IMR-90 (cell line): ENCODE measurements around the gene C22orf39. TPM values are rescaled to one million over a fixed set of nuclear protein-coding genes. Genes with fewer than 3 reads are reported as not detected.

Experiments used
- ATAC-seq: fragments of 200-7000 bp; cut with Tn5 transposase; 2 replicates; pipeline ENCODE4 v1.9.1; 2020; ENCODE audit warnings: low read depth, mild to moderate bottlenecking, moderate library complexity
- BruUV-seq: library from RNA; stranded (reverse); fragments of 400-500 nt; replicated peaks from 2 replicates; lab custom pipeline; 2021; lab: Mats Ljungman, UMichigan
- CTCF ChIA-PET: fragments of 300-600 bp; formaldehyde crosslinking; extraction: SDS; loops from one replicate; lab custom pipeline; 2021; ENCODE audit warnings: antibody characterized with exemption; lab: Yijun Ruan, JAX
- POLR2A ChIA-PET: fragments of 300-600 bp; sonication (Branson Sonifier 250); formaldehyde crosslinking; loops from one replicate; lab custom pipeline; 2022; ENCODE audit warnings: antibody characterized with exemption; ENCODE audit not compliant: unreplicated experiment; lab: Charles Lee
- DNase-seq: peaks from one replicate; pipeline ENCODE4 v3.0.0; 2013
- H2AFZ ChIP-seq: replicated peaks from 2 replicates; pipeline ENCODE3; 2013; ENCODE audit warnings: low read length, mild to moderate bottlenecking; ENCODE audit not compliant: poor library complexity
- H2AK5ac ChIP-seq: 2 replicates; pipeline ENCODE4 v1.6.1; 2013; ENCODE audit warnings: low read depth, low read length, inconsistent platforms
- H2AK9ac ChIP-seq: replicated peaks from 2 replicates; pipeline ENCODE3; 2013; ENCODE audit warnings: mild to moderate bottlenecking, low read depth, low read length, moderate library complexity; ENCODE audit not compliant: poor library complexity
- H2BK120ac ChIP-seq: 2 replicates; pipeline ENCODE4 v1.6.1; 2013; ENCODE audit warnings: low read depth, low read length, inconsistent platforms
- H2BK15ac ChIP-seq: 3 replicates; pipeline ENCODE4 v1.6.1; 2013; ENCODE audit warnings: low read depth, low read length, inconsistent platforms
- H2BK20ac ChIP-seq: 2 replicates; pipeline ENCODE4 v1.6.1; 2013; ENCODE audit warnings: low read depth, mild to moderate bottlenecking, inconsistent platforms, low read length, moderate library complexity
- H2BK5ac ChIP-seq: 2 replicates; pipeline ENCODE4 v1.6.1; 2013; ENCODE audit warnings: mild to moderate bottlenecking, low read depth, low read length, inconsistent platforms; ENCODE audit not compliant: poor library complexity, severe bottlenecking
- H3K14ac ChIP-seq: replicated peaks from 2 replicates; pipeline ENCODE4 v1.6.1; 2013; ENCODE audit warnings: low read depth, low read length, inconsistent platforms
- H3K18ac ChIP-seq: 2 replicates; pipeline ENCODE4 v1.6.1; 2013; ENCODE audit warnings: low read depth, low read length, control low read depth
- H3K23ac ChIP-seq: 2 replicates; pipeline ENCODE4 v1.6.1; 2013; ENCODE audit warnings: low read depth, low read length, inconsistent platforms
- H3K27ac ChIP-seq: 2 replicates; pipeline ENCODE4 v1.5.1; 2013; ENCODE audit warnings: mild to moderate bottlenecking, control low read depth, low read length; ENCODE audit not compliant: insufficient read depth
- H3K27me3 ChIP-seq: 2 replicates; pipeline ENCODE4 v1.6.1; 2013; ENCODE audit warnings: low read length; ENCODE audit not compliant: control insufficient read depth, insufficient read depth
- H3K36me3 ChIP-seq: 2 replicates; pipeline ENCODE4 v1.6.1; 2013; ENCODE audit warnings: low read length, mixed read lengths; ENCODE audit not compliant: control insufficient read depth, insufficient read depth
- H3K4ac ChIP-seq: 2 replicates; pipeline ENCODE4 v1.6.1; 2013; ENCODE audit warnings: low read depth, low read length, inconsistent platforms
- H3K4me1 ChIP-seq: 2 replicates; pipeline ENCODE4 v1.6.1; 2013; ENCODE audit warnings: low read length, mixed read lengths; ENCODE audit not compliant: control insufficient read depth, insufficient read depth
- H3K4me2 ChIP-seq: 2 replicates; pipeline ENCODE4 v1.6.1; 2013; ENCODE audit warnings: low read depth, mild to moderate bottlenecking, control low read depth, low read length, moderate library complexity
- H3K4me3 ChIP-seq: 2 replicates; pipeline ENCODE4 v1.5.1; 2013; ENCODE audit warnings: low read depth, mild to moderate bottlenecking, control low read depth, low read length, moderate library complexity; ENCODE audit not compliant: insufficient read depth
- H3K56ac ChIP-seq: 2 replicates; pipeline ENCODE4 v1.6.1; 2013; ENCODE audit warnings: low read length, inconsistent platforms; ENCODE audit not compliant: insufficient read depth; ENCODE audit errors: extremely low read depth
- H3K79me1 ChIP-seq, 2 experiments: 2 replicates each; pipeline ENCODE4 v1.6.1; 2013; ENCODE audit warnings: low read length in 2 of 2, inconsistent platforms in 1 of 2, low read depth in 1 of 2
- H3K9ac ChIP-seq: 2 replicates; pipeline ENCODE4 v1.6.1; 2013; ENCODE audit warnings: low read depth, low read length, control low read depth
- H3K9me1 ChIP-seq: 2 replicates; pipeline ENCODE4 v1.6.1; 2013; ENCODE audit warnings: low read length, inconsistent platforms; ENCODE audit not compliant: insufficient read depth
- H3K9me3 ChIP-seq: 2 replicates; pipeline ENCODE4 v1.6.1; 2013; ENCODE audit warnings: low read length; ENCODE audit not compliant: control insufficient read depth, insufficient read depth
- H4K20me1 ChIP-seq: 2 replicates; pipeline ENCODE4 v1.6.1; 2013; ENCODE audit warnings: low read length, inconsistent platforms; ENCODE audit not compliant: insufficient read depth
- H4K5ac ChIP-seq: 2 replicates; pipeline ENCODE4 v1.6.1; 2013; ENCODE audit warnings: mild to moderate bottlenecking, low read depth, low read length, control low read depth
- H4K8ac ChIP-seq, 2 experiments: 2 replicates each; pipeline ENCODE4 v1.6.1; 2013; ENCODE audit warnings: low read depth in 2 of 2, low read length in 2 of 2, control low read depth in 1 of 2, inconsistent platforms in 1 of 2
- H4K91ac ChIP-seq: 2 replicates; pipeline ENCODE4 v1.6.1; 2013; ENCODE audit warnings: low read depth, low read length, inconsistent platforms; ENCODE audit not compliant: insufficient read depth
- WGBS, 2 experiments: methylation state at CpG; one replicate each; pipeline versions ENCODE4 v1.1.5 to v1.1.7; 2013; ENCODE audit warnings: missing lambda C conversion rate in 2 of 2; ENCODE audit not compliant: insufficient read length in 1 of 2; ENCODE audit errors: extremely low coverage in 2 of 2; 5-methylcytosine and 5-hydroxymethylcytosine counted together
- dilution Hi-C: fragments of 300-500 bp; cut with HindIII; formaldehyde crosslinking; loops from one replicate; pipeline ENCODE4 v1.14.3; 2018; ENCODE audit warnings: low sequenced_read_pairs; ENCODE audit not compliant: unreplicated experiment
- in situ Hi-C: fragments of 300-500 bp; cut with MboI; formaldehyde crosslinking; loops from 3 replicates; pipeline ENCODE4 v1.14.3; 2019; ENCODE audit warnings: low sequenced_read_pairs, inconsistent platforms, mixed read lengths
- intact Hi-C: fragments of 100-400 bp; cut with micrococcal nuclease; formaldehyde crosslinking; loops from 2 replicates; pipeline ENCODE4 v1.10.0; 2022
- polyA plus RNA-seq, 3 experiments: library from polyadenylated mRNA; depleted of rRNA; stranded (reverse); fragments of >200 nt; gene quantifications; 2 replicates each; pipeline ENCODE4 v1.2.3, GENCODE V29; 2012; ENCODE audit warnings: low replicate concordance in 1 of 3
- total RNA-seq: library from RNA; depleted of rRNA; stranded (reverse); fragments of >200 nt; gene quantifications from 2 replicates; pipeline ENCODE4 v1.2.3, GENCODE V29; 2012
- TF ChIP-seq, protein P1 (sequence below): fragments of 150-350 bp; IDR thresholded peaks from 2 replicates; pipeline ENCODE4 v1.6.1; 2016; ENCODE audit warnings: low read depth, mild to moderate bottlenecking, low read length, moderate library complexity, borderline replicate concordance
- TF ChIP-seq, protein P2 (sequence below): conservative IDR thresholded peaks from 2 replicates; pipeline ENCODE4 v1.5.1; 2012; ENCODE audit warnings: mild to moderate bottlenecking, low read depth, low read length, improper control_type of control experiment

C22orf39 gene
- total and polyA plus RNA-seq, 2 of the 4 experiments (the other 2 are of a cell fraction), result 8.2 to 8.9 TPM

DNA sequence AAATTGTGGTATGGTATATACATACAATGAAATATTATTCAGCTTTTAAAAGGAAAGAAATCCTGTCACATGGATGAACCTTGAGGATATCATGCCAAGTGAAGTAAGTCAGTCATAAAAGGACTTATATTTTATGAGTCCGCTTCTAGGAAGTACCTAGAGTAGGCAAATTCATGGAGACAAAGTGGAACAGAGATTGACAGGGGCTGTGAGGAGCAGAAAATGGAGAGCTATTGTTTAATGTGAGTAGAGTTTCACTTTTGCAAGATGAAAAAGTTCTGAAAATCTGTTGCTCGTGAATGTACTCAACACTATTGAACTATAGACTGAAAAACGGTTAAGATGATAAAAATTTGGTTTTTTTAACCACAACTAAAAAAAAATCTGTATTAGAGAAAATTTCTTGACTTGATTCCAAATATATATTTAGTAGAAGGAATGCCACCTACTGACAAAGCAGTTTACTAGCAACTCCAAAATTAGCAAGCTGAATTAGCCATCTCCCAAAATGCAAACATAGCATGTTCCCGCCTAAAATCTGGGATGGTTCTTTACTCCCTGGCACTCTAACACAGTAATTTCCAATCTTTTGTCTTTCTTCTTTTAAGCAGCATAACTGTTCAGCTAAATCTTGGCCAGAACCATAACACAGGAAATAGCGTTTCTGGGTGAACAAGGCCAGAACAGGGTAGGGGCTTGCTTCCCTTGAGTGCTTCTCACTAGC, 30.0 kb upstream of the C22orf39 start:
- peak overlapping the region; percentile 87 for H3K4me3 ChIP-seq
- WGBS, 2 experiments, result no CpG with 5 or more reads among the region's 5 CpGs
- no peak overlapping the region for H3K14ac ChIP-seq
- ATAC-seq (no peak), DNase-seq (peak; percentile 16)
- no peak overlapping the region for H4K91ac ChIP-seq
- H3K4me2 ChIP-seq, result peak overlapping the region; percentile 99
- H3K18ac ChIP-seq, result no peak overlapping the region
- peak overlapping the region; percentile 49; the same call in 1 of the 2 replicates for H3K23ac ChIP-seq
- peaks cover 24% of the 10 kb centered on the region for H3K36me3 ChIP-seq
- TF ChIP-seq, protein P1, sequence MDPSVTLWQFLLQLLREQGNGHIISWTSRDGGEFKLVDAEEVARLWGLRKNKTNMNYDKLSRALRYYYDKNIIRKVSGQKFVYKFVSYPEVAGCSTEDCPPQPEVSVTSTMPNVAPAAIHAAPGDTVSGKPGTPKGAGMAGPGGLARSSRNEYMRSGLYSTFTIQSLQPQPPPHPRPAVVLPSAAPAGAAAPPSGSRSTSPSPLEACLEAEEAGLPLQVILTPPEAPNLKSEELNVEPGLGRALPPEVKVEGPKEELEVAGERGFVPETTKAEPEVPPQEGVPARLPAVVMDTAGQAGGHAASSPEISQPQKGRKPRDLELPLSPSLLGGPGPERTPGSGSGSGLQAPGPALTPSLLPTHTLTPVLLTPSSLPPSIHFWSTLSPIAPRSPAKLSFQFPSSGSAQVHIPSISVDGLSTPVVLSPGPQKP, result no peak
- TF ChIP-seq, protein P2, sequence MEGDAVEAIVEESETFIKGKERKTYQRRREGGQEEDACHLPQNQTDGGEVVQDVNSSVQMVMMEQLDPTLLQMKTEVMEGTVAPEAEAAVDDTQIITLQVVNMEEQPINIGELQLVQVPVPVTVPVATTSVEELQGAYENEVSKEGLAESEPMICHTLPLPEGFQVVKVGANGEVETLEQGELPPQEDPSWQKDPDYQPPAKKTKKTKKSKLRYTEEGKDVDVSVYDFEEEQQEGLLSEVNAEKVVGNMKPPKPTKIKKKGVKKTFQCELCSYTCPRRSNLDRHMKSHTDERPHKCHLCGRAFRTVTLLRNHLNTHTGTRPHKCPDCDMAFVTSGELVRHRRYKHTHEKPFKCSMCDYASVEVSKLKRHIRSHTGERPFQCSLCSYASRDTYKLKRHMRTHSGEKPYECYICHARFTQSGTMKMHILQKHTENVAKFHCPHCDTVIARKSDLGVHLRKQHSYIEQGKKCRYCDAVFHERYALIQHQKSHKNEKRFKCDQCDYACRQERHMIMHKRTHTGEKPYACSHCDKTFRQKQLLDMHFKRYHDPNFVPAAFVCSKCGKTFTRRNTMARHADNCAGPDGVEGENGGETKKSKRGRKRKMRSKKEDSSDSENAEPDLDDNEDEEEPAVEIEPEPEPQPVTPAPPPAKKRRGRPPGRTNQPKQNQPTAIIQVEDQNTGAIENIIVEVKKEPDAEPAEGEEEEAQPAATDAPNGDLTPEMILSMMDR, result peak; percentile 28
- no peaks in the 10 kb centered on the region for H3K9me3 ChIP-seq
- H3K9ac ChIP-seq, result peak overlapping the region; percentile 95
- dilution Hi-C loops, result no loop called here
- no peaks in the 10 kb centered on the region; the same call in none of the 2 replicates for H3K4me1 ChIP-seq
- H2BK5ac ChIP-seq, result no peak overlapping the region
- H3K27ac ChIP-seq, result peak overlapping the region; percentile 33; the same call in 1 of the 2 replicates
- ChIA-PET POLR2A (interaction anchor here (0.6 kb wide), 1 partner anchor 967 kb away, joined by 15 read pairs; no protein-coding TSS in a partner anchor), CTCF (interaction anchor here (1.3 kb wide), 1 partner anchor 77 kb away, joined by 3 read pairs; no protein-coding TSS in a partner anchor)
- intact Hi-C loops, result loop anchor here (2.0 to 5.0 kb wide), 3 partner anchors 155 to 299 kb away; partner anchors contain the start of genes CLTCL1 and SLC25A1
- H3K79me1 ChIP-seq, result peaks cover 26 to 62% of the 10 kb centered on the region in 2 experiments
- H3K27me3 ChIP-seq, result no peaks in the 10 kb centered on the region
- no peak overlapping the region for H2BK20ac ChIP-seq
- H2AK5ac ChIP-seq, result no peak overlapping the region
- H2BK120ac ChIP-seq, result no peak overlapping the region
- no peak overlapping the region for H3K4ac ChIP-seq
- H3K56ac ChIP-seq, result no peak overlapping the region
- H4K5ac ChIP-seq, result no peak overlapping the region
- no peaks in the 10 kb centered on the region; the same call in 1 of the 2 replicates for H3K9me1 ChIP-seq
- peak overlapping the region; percentile 21 for H2AK9ac ChIP-seq
- no peak overlapping the region for H4K8ac ChIP-seq
- in situ Hi-C loops, result no loop called here
- peaks cover 32% of the 10 kb centered on the region for H4K20me1 ChIP-seq
- BruUV-seq, result TSS peak; percentile 31
- H2BK15ac ChIP-seq, result no peak overlapping the region
- no peak overlapping the region for H2AFZ ChIP-seq
